ENCODE measurements around the gene SH3PXD2A. TPM values are rescaled to one million over a fixed set of nuclear protein-coding genes. Genes with fewer than 3 reads are reported as not detected.

The SH3PXD2A gene
- total RNA-seq, 1 experiment from 2014 or later = 4.5 TPM

DNA sequence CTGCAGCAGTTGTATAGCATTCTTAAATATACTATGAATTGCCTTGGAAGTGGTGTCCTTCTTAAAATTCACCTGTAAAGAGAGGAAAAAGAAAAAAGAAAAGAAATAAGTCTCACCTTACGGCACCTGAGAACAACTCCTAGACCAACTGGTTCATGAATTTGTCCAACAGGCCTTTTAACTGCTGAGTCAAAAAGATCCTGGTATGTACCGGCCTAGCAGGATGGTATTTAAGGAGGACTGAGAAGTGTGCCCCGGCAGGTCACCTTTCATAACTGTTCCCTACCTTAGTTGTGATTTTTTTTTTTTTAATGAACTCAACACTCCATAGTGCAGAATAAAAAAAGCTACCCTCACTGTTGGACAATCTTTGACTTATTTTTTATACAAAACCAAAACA, 36.8 kb upstream of the SH3PXD2A start:
- no peaks in the 10 kb centered on the region for H3K79me1 ChIP-seq (ENCODE audit: insufficient read depth, low read depth, low read length, poor library complexity, severe bottlenecking)

More for the DNA sequence above, 36.8 kb upstream of the SH3PXD2A start:
- Histone ChIP-seq H3K9ac (ENCODE audit: extremely low read depth, insufficient read length, low read length) (no peak overlapping the region), H3K14ac (ENCODE audit: insufficient read depth, low read length) (no peak overlapping the region), H2BK120ac (ENCODE audit: low read depth, low read length, poor library complexity, severe bottlenecking) (no peak overlapping the region), H3K23me2 (ENCODE audit: insufficient read length, low read depth, low read length, poor library complexity, severe bottlenecking) (no peaks in the 10 kb centered on the region), H2AFZ (ENCODE audit: low read length) (no peak overlapping the region), H3K4me1 (ENCODE audit: insufficient read depth, low read length) (no peaks in the 10 kb centered on the region), H3K18ac (ENCODE audit: insufficient read length, low read depth, low read length) (no peak overlapping the region), H2BK15ac (ENCODE audit: low read depth, low read length) (no peak overlapping the region), H4K5ac (ENCODE audit: insufficient read length, low read depth, low read length) (no peak overlapping the region), H2BK5ac (ENCODE audit: insufficient read length, low read length) (no peak overlapping the region), H3K4ac (ENCODE audit: low read depth, low read length) (no peak overlapping the region), H2BK12ac (ENCODE audit: insufficient read length, low read depth, low read length) (no peak overlapping the region), H2BK20ac (ENCODE audit: low read depth, low read length, poor library complexity, severe bottlenecking) (no peak overlapping the region), H3K9me3 (ENCODE audit: control insufficient read depth, low read depth, low read length) (no peaks in the 10 kb centered on the region), H4K8ac (replicated peaks; ENCODE audit: insufficient read length, low read depth, low read length) (no peak overlapping the region), H3K27ac (ENCODE audit: insufficient read length, low read depth, low read length) (no peak overlapping the region), H3K4me2 (ENCODE audit: insufficient read depth, insufficient read length, low read length) (no peak overlapping the region), H3K79me2 (ENCODE audit: insufficient read depth, low read length) (no peaks in the 10 kb centered on the region), H3K27me3 (ENCODE audit: insufficient read depth, low read length) (no peaks in the 10 kb centered on the region), H3K23ac (ENCODE audit: insufficient read length, low read depth, low read length) (no peak overlapping the region), H3T11ph (ENCODE audit: low read length) (no peak overlapping the region), H3K56ac (ENCODE audit: insufficient read length, low read depth, low read length) (no peak overlapping the region), H4K20me1 (ENCODE audit: control insufficient read depth, insufficient read depth, insufficient read length) (no peaks in the 10 kb centered on the region), H4K91ac (ENCODE audit: insufficient read length, low read depth, low read length) (no peak overlapping the region), H2AK5ac (ENCODE audit: insufficient read length, low read length) (no peak overlapping the region)
- WGBS (ENCODE audit: extremely low coverage, insufficient read length, low lambda C conversion rate) = no CpG with 5 or more reads among the region's 3 CpGs
- peaks cover 11 to 12% of the 10 kb centered on the region in 2 experiments for H3K4me1 Mint-ChIP-seq
- no peaks in the 10 kb centered on the region for H3K27me3 Mint-ChIP-seq (ENCODE audit: low read depth)
- H3K36me3 Mint-ChIP-seq (ENCODE audit: insufficient read depth in 1 of 3, low read depth in 3 of 3) = peaks cover 0 to 9% (median 1%) of the 10 kb centered on the region in 3 experiments; a peak in 5 of 7 replicates
- no peak for TF ChIP-seq CTCF (conservative IDR thresholded peaks at IDR 0.05)
- H3K4me3 Mint-ChIP-seq = no peak overlapping the region
- H3K9me3 Mint-ChIP-seq = no peaks in the 10 kb centered on the region
- H3K27ac Mint-ChIP-seq = no peak overlapping the region
- no peak for DNase-seq

Data from H9 (cell line).